C4-2B (cell line): ENCODE data around the gene MORN5.

Experiments
- ZFX ChIP-seq: fragments of 450-650 bp; IDR thresholded peaks from 2 replicates; pipeline ENCODE4 v1.6.1; 2017
- TF ChIP-seq, protein P1 (sequence below): fragments of 450-650 bp; conservative IDR thresholded peaks from 2 replicates; pipeline ENCODE4 v1.5.1; 2017; ENCODE audit warnings: mild to moderate bottlenecking

DNA sequence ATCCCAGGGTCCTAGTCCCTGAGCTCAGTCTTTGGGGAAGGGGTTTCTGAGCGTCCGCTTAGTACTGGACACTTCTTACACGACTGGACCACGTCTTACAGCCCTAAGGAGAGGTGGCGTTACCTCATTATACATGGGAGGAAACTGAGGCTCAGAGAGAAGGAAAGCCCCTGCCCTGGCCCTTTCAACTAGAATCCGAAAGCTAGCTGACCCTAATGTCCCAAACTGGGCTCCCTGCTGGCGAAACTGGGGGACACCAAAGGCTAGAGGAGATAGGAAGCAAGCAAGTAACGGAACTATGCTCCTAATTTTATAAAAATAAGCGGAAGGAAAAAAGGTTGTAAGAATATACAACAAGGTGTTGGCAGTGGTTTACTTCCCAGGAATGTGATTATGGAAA is 54.8 kb downstream of the MORN5 start:
- TF ChIP-seq, protein P1, sequence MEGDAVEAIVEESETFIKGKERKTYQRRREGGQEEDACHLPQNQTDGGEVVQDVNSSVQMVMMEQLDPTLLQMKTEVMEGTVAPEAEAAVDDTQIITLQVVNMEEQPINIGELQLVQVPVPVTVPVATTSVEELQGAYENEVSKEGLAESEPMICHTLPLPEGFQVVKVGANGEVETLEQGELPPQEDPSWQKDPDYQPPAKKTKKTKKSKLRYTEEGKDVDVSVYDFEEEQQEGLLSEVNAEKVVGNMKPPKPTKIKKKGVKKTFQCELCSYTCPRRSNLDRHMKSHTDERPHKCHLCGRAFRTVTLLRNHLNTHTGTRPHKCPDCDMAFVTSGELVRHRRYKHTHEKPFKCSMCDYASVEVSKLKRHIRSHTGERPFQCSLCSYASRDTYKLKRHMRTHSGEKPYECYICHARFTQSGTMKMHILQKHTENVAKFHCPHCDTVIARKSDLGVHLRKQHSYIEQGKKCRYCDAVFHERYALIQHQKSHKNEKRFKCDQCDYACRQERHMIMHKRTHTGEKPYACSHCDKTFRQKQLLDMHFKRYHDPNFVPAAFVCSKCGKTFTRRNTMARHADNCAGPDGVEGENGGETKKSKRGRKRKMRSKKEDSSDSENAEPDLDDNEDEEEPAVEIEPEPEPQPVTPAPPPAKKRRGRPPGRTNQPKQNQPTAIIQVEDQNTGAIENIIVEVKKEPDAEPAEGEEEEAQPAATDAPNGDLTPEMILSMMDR, result no peak
- TF ChIP-seq ZFX, result no peak
